HG03342 (cell line): ENCODE data around the gene SERPINE2.
"Not testable (repeated sequence)": the region's sequence is repeated elsewhere in the genome, so short reads cannot be mapped to it uniquely, and the experiment has no call there.

Experiments
- ATAC-seq: cut with Tn5 transposase; IDR thresholded peaks from one replicate; pipeline ENCODE4 v1.9.1; 2021; ENCODE audit warnings: mild to moderate bottlenecking, moderate library complexity; ENCODE audit not compliant: unreplicated experiment

The SERPINE2 gene

GRCh38 chr2:224017957-224018356 is 21.1 kb downstream of the SERPINE2 start:
- no peak for ATAC-seq

- no peak for ATAC-seq
Measured at GRCh38 chr2:224016963-224017362, 22.1 kb downstream of the SERPINE2 start.

- ATAC-seq = no peak
Measured at GRCh38 chr2:224014336-224014735, 24.8 kb downstream of the SERPINE2 start.

DNA sequence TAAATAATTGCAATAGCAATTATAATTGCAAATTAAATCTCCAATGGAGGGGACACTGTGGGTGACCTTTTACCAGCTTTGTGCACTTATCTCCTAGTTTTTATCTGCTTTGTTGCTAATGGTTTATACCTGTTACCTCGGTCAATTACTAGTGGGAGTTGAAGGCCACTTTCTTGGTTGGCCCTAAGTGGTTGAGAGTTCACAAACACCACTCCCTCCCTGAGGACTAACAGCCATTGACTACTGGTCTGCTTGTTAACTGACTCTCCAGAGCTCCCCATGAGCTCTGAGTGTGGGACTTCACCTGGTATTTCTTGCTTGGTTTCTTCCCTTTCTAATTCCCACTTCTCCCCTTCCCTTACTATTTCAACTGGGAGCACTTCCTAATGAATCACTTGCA is 27.2 kb downstream of the SERPINE2 start:
- ATAC-seq = no peak

GRCh38 chr2:224009605-224010315 is 29.3 kb downstream of the SERPINE2 start:
- ATAC-seq = no peak

- ATAC-seq = no peak
Measured at GRCh38 chr2:224008702-224009261, 30.3 kb downstream of the SERPINE2 start.

DNA sequence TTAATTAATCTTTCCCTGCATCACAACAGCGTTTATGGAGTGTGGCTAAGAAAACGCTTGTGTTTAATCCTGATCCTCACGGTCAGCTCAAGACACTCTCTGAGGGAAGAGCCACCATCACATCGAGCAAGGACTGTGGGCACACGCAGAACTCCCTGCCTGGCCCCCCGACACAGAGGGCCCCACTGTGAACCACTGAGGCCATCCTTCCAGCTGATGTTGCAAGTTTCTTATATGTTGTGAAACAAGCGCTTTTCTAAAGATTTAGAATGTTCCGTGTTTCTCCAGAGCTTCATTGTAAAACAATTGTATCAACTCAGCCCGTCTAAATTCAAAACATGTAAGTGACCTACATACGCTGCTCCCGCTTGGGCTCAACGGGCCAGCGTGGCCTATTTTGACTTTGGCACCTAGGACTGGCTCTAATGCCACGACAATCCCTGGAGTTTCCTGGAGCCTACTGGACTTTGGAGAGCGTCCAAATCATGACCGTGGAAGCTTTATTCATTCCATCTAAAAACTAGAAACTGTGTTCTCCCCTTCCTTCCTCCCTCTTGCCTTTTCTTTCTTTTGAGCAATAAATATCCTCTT is 34.9 kb downstream of the SERPINE2 start:
- no peak for ATAC-seq

GRCh38 chr2:224000662-224001061 is 38.4 kb downstream of the SERPINE2 start:
- ATAC-seq = not testable (repeated sequence)

- no peak for ATAC-seq
Measured at GRCh38 chr2:223999862-224000261, 39.2 kb downstream of the SERPINE2 start.

DNA sequence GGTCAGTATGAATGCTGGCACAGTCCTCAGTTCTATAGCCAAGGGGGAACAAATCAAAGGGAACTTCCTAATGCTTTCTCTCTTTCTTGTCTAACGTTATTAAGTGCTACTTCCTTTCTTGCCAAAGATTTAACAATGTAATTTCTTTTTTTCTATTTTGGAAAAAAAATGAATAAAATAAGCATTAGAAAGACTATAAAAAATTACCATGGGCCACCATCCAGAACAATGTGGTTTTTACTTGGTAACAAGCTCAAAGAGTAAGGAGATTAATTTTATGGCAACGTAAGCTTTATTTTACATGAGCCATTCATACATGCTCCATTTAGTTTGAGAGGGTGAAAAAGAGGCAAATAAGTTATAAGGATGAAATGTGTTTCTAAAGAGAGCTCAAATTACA is 40.1 kb downstream of the SERPINE2 start:
- ATAC-seq = no peak

- ATAC-seq = no peak
Measured at GRCh38 chr2:223997938-223998337, 41.1 kb downstream of the SERPINE2 start.

DNA sequence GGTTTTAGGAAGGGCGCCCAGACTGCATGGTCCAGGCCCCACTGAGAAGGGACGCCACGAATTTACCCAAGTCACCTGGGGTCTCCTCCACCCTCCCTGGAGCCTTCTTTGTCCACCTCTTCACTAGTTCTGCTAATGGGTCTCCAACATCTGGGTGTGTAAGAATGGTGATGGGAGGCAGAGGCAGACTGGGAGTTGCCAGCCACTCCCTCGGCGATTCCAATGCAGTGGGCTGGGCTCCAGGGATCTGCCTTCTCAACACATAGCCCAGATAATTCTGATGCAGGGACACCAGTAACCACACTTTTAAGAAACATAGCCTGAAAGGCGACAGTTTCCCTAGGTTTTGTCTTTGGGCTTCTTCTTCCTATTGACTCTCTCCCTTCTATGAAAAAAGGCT is 42.7 kb downstream of the SERPINE2 start:
- ATAC-seq = no peak

DNA sequence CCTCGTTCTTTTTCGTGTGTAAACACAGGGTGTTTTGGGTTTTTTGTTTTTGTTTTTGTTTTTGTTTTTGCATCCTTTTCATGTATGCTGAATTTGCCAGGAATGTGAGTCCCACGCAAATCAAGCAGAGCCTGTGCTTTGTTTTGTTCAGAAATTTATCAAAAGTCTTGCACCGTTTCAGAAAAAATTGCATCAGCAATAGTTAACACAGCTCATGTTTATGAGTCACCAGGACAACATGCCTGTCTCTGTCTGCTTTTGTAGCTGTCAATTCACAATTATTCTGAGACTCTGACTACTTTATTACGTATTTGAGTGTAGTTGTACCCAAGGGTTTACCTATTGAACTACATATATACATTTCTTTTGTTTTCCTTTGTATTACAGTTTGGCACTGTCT is 43.5 kb downstream of the SERPINE2 start:
- ATAC-seq = no peak

DNA sequence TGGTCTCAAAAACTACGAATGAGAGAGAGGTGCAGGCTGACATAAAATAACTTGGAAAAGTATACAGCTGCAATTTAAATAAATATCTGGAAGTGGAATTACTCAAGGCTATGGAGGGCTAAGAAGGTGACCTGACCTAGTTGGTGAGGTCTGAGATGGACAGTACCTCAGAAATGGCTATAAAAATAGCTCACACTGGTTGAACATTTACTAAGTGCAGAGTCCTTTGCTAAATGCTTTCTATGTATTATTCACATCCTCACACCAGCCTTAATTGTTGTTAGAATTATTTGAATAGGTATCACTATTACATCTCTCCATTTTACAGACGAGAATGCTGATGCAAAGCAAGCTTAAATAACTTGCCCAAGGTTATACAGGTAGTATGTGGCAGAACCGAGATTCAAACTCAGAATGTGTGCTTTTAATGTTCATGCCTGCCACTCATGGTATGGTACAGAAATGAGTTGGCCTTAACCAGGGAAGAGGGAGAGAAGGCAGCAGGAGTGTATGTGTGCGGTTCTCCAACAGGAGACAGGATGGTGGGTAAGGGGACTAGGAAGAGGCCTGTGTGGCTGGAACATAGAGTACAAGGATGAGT is 44.4 kb downstream of the SERPINE2 start:
- ATAC-seq = no peak

DNA sequence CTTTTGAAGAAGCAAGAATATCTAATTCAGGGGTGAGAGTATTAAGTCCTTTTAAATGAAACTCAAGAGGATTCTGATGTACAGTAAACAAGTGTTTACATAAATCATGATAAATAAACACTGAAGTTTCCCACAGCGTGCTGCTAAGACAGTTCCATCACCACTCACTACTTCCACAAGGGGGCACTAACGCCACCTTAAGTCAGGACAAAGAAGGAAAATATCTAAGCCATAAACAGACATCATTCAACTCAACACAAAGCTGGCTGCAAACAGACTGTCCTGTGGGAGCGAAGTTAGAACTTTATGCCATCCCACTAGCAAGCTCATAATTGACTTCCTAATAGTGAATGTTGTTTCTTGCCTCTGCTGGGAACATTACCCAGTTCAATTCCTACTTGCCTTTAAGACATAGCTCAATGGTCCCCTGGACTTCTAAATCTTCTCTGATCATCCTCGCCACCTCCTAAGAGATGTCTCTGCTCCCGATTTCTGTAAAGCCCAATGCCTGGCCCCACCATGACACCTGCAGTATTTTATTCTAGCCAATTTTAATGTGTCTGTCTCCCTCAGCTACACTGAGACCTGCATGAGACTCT is 45.4 kb downstream of the SERPINE2 start:
- ATAC-seq = peak; percentile 77

DNA sequence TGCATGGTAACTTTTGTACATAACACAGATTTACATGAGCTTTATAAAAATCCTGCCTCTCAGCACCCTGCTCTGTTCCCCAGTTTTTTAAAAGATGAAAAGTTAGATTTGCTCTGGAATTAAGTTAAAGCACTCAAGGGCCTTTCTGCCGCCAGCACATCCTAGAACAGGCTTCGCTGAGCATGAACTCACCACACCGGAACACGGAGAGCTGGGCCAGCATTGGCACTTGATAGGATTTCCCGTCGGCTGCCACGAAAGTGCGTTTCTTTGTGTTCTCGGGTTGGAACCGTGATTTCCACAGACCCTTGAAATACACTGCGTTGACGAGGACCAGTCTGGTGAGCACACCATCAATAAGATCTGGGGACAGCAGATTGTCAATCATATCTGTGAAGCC is 47.5 kb downstream of the SERPINE2 start:
- no peak for ATAC-seq

DNA sequence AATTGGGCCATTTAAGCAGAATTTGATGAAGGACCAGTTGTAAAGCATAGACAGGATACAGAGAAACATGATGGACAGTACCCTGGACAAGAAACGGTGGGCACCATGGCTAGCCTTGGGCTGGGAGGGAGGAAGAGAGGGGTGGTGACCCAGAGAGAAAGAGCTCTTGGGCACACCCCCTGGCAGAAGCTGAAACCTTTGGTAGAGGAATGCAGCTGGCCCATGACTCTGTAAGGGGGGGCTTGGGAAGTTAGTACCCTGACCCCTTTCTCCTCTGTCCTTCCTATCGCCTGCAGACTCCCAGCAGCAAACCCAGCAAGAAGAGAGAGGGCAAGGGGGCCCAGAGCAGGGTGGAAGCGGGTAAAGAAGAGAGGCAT is 49.2 kb downstream of the SERPINE2 start:
- no peak for ATAC-seq

DNA sequence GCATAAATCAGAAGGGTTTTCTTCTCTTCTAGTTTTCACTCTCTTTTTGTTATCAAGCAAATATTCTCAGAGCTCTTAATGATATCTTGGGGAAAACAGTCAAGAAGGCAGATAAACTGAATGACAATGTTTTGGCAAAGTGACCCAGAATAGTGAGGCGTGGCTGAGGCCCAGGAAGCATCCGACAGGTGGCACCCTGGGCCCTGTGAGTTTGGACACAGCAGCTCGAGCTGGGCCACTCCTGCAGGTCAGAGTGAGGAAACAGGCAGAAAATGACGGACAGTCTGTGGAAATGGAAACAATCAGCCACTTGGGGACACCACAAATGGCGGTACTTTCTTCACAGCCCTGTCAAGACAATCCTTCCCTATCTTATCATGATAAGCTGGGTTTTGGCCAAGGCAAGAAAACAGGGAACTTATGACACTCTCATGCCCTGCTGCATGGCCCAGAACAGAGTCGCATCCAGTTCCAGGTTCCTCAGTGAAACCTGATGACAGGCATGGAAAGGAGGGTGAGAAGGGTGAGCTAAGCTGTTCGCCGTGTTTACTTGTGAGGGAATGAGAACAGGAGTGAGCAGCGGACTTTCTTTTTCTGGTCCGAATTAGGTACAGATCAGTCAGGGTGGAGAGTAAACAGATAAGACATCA is 49.8 kb downstream of the SERPINE2 start:
- no peak for ATAC-seq

DNA sequence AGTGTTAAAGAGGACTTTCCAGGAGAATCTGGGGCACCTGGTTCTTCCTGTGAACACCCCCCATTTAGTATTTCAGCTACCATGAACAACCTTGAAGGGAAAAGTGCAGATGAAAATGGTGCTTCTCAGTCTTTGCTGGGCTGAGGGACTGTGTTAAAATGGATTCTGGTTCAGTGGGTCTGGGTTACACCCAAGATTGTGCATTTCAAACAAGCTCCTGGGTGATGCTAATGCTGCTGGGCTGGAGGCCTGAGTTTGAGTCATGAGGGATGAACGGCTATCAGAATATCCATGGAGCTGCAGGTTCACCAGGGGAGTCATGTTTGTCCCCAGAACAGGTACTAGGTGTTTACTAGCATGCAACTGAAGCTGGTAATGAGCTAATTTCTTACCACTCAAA is 57.8 kb downstream of the SERPINE2 start:
- ATAC-seq = no peak

DNA sequence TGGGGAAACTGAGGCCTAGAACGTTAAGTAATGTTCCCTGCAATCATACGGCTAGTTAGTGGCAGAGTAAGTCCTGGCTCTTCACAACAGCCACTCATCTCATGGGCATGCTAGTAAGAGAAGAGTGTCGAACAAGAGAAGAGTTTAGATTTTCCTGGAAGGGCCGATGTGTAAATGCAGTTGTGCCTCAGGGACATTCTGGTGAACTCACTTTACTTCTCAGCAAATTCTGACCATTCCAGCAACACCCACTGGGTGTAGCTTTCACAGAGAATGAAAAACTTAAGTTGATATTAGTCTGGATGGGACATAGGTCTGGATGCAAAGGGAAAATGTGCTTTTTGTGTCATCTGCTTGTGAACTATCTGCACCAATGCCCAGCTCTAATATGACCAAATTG is 58.3 kb downstream of the SERPINE2 start:
- no peak for ATAC-seq

- no peak for ATAC-seq
Measured at GRCh38 chr2:223980397-223980735, 58.7 kb downstream of the SERPINE2 start.
